Activated gamma-delta T cell treated with anti-CD3 and anti-CD28 coated beads, Interleukin-2, amount 50 U/mL, for 16 hours (primary cell): Measurements from ENCODE around the gene TENM4.

Experiments
- DNase-seq: peaks from one replicate; pipeline ENCODE4 v3.0.0-alpha.2; 2020; ENCODE audit warnings: low read depth

Gene TENM4

DNA sequence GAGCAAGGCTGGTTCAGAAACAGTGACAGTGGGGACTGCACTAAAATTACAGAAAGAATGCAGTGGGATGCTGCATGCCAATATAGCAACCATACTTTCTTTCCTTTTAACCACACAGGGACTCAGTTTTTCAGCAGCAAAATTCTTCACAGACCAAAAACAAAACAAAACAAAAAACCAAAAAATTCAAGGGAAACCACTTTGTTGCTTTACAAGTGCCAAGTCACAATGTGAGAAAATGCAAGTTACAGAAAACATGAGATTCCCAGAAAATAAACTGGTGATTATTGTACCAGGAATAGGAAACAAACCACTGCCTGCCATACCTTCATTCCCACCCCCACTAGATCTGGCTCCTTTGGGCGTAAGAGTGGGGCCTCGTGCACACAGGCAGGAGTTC, 52.6 kb downstream of the TENM4 start:
- DNase-seq = no peak

DNA sequence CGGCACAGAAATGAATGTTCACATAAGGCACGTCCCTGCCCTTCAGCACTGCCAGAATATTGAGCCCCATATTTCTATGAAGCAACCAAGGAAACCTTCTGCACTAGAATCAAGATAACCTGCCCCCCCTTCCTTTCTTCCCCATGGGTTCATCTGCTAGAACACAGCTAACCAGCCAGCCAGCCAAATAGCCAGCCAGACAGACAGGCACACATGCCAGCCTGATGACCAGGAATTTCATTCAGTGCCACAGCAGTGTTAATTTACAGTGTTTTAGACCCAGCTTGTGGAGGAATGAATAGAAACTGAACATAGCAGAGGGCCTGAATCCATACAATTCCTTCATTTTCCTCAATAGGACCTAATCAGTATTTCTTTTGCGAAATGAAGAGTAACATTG, 57.0 kb downstream of the TENM4 start:
- no peak for DNase-seq

DNA sequence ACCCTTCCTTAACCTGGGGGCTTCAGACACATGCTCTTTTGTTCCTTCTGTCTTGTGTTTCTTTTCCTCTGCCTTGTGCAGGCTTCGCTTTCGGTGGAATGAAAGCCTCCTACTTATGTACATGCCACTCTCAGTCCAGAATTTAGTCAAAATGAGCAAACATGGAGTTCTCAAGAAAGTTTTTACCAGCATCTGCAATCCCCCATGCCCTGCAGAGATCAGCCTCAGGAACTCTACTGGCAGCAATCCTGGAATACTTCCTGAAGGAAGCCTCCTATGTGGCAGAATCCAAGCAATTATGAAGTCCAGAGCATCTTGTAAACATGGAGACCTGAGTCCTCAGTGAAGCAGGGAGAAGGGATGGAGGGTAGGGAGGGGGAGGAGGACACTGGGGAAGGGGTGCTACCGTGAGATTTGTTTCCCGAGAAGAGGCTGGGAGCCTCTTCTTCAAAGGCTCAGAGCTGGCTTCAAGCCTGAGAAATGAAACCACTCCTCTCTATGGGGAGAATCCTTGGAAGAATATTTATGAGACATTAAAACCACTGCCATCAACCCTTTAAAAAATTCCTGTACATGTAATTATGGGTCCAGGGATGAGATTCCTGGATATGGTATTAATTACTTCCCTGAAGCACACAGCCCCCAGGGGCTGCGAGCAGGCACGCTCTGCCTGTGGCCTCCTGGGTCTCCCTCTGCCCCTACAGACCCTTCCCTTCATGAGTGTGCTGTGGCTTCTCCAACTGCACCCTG, 58.4 kb downstream of the TENM4 start:
- DNase-seq = no peak

DNA sequence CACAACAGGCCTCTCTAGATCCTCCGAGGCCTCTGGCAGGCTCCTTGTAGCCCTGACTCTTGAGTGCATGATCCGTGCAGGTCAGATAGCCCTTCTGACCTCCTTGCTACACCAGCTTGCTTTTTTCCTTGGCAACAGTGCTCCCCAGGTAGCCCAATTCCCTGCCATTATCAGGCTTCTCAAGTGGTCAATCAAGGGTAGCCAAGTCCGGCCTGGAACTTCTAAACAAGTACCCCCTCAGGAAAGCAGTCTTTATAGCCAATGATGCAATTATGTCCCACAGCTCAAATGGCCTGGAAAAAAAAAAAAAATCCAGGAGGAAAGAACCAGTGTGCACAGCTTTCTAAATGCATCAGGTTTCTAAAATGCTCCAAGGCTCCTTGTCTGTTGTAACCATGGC, 59.8 kb downstream of the TENM4 start:
- no peak for DNase-seq

DNA sequence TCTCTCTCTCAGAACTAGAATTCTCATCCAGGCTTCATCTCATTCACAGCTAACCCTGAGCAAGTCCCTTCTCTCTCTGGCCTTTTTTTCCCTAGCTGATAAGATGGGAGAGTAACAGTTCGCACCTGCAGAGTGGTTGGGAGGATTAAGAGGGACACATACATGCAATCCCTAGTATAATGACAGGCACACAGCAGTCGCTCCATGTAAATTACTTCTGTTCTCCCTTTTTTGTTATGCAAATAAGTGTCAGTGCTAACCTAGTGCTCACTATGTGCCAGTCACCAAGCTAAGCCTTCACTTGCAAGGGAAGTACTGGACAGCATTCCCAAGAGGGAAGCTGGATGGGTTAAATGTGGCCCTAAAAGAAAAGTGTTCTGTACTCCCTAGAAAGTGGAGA, 63.4 kb downstream of the TENM4 start:
- DNase-seq = no peak

GRCh38 chr11:79375818-79376550, 64.8 kb downstream of the TENM4 start:
- no peak for DNase-seq

- no peak for DNase-seq
Observed at GRCh38 chr11:79374727-79375126, 66.1 kb downstream of the TENM4 start.

- DNase-seq = no peak
Observed at GRCh38 chr11:79371724-79372123, 69.1 kb downstream of the TENM4 start.

- no peak for DNase-seq
Observed at GRCh38 chr11:79371152-79371551, 69.7 kb downstream of the TENM4 start.

DNA sequence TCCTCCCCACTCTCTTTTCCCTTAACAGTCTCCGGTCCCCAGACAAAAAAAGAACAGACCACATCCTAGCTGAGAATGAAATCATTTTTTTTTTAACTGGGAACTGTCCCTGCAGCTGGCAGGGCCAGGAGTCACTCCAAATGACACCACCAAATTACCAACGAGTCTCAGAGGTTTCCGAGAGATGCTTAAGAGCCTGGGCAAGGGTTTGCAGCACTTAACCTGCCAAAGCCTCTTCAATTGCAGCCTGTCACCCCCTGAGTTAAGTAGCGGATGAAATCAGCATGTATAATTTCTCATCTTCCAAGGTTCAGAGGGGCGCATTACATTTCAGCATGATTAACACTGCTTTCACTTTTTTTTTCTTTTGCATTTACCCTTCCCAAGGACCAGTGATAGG, 71.8 kb downstream of the TENM4 start:
- no peak for DNase-seq

DNA sequence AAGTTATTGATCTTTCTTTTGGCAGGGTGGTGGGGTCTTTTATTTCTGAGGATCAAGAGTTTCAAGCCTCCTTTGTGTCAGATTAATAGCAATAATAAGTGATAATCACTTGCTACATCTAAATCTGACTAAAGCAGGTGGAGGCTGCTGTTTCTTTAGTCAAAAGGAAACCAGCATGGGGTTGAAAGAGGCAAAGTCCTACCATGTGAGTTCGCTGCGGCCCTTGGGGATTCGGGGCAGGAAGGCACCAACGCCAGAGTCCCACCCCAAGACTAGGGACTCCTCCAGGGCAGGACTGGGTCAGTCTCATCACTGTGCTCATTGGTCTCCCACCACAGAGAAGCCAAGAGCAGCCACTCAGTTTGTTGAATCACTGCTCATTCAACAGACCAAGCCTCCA, 73.0 kb downstream of the TENM4 start:
- no peak for DNase-seq

DNA sequence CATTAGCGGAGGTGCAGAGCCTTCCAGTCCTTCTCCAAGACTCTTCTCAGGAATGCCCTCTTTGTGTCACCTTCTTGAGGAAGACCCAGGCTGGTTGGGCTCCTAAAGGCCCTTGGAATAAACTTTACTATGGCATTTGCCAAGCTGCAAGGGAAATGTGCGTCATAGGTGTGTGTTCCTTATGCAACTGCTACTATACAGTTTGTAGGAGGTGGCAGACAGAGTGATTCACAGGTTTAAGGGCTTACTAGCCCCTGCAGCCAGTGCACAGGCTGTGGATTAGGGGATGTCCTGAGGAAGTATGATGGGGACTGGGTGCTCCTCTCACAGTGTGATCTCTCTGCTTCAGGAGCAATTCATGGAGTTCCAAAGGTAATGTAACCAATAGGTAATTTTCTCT, 74.6 kb downstream of the TENM4 start:
- DNase-seq = no peak

- DNase-seq = no peak
Observed at GRCh38 chr11:79363861-79364378, 76.9 kb downstream of the TENM4 start.

DNA sequence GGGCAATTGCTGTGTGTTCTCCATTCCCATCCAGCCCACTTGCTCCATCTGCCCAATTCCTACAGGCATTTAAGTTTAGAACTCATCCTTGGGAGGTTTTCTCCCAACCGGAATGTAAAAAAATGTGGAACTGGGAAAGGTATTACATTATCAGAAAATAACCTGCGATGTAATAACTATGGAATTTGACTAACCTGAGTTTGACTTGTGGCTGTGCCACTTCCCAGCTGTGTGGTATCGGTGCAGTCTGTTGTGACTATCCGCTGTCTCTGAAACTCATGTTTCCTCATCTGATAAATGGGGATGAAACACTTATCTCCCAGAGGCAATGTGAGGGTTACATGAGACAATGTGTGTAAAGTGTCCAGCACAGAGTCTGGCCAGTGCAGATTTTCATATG, 77.6 kb downstream of the TENM4 start:
- no peak for DNase-seq

DNA sequence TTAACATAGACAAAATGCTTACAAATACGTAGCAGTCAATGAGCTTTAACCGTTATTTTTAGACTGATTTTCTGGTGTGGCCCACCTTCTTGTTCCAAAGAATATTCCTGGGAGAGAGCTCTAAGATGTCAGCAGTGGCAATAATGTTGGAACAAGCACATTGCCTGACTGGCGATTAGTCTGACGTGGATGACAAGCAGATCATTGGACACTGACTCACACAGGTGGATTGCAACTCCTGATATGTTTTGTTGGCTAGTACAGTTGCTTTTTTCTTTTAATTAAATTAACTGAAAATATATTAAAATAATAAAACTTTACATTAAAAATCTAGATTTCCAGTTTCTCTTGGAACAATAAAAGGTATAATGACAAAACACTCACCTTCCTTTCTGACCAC, 78.0 kb downstream of the TENM4 start:
- no peak for DNase-seq

DNA sequence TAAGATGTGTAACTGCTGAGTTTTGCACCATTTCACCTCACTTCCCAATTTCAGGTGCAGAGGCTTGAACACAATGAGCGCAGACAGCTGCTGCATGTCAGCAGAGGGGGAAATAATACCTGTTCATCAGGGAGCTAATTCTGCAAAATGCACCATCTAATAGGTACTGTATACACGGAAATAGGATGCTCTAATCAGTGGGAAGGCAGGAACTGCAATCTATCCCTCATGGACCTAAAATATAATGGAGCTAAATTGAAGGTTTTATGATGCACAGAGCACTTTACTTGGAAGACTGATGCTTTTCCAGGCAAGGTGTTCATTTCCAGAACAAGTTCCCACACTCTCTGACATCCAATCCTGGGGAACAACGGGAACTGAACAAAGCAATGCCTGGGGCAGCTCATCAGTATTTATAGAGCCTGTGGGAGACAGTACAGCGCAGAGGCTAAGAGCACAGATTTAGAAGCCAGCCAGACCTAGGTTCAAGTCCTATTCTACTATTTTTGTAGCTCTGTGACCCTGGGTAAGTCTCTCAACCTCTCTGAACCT, 78.5 kb downstream of the TENM4 start:
- DNase-seq = no peak

GRCh38 chr11:79358258-79358657, 82.6 kb downstream of the TENM4 start:
- DNase-seq = no peak

DNA sequence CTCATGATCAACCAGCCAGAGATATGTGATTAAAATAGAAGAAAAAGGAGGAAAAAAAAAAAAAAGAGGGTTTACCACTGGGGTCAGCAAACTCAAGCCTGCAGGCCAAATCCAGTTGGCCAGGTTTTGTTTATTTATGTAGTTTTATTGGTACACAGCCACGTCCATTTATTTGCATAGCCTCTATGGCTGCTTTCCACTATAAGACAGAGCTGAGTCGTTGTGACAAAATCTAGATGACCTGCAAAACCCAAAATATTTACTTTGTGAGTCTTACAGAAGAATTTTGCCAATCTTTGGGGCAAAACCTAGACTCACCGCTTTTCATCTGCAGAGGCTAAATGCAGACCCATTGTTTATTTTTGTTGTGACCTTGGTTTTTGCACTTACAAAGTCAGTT, 87.1 kb downstream of the TENM4 start:
- DNase-seq = no peak

DNA sequence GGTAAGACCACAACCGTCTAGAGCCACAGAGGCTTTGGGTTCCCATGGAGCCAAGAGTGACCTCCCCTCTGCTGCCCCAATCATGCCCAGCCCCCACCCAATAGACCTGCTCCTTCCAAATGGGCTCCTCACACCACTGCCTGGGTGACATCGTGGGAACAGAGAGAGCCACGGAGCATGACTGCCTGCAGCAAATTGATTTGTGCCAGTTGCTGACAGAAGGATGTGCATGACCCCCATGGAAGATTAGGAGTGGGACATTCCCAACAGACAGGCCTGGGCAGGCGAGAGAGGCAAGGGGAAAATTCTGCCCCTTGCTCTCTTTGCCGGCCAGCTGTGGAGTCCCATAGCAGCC, 88.5 kb downstream of the TENM4 start:
- no peak for DNase-seq

DNA sequence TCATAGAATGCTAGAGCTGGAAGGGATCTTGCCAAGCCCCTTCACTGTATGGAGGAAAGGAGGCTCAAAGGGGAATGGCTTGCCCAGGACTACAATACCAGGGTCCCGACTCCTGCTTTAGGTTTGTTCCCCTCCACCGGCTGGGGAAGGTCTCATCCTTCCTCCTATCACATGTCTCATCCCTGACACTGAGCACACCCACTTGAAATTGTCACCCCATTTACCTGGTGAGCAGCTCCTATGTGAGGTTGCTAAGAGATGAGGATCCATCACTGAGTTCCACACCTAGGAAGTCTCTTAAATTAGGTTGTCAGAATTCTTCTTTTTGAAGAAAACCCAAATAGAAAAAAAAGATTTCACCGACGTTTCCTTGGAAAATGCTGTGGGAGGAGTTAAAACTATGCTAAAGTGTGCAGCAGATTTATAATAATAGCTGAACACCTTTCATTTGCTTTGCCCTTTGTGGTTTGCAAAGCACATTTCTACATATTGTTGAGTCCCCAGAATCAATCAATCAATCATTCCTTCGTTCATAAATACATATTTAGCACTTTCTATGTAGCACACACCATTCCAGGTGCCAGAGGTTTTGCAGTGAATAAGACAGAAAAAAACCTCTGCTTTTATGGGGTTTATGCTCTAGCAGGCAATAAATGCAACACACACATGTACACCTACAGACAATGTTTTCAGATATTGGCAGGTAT, 91.7 kb downstream of the TENM4 start:
- DNase-seq = no peak

- DNase-seq = no peak
Observed at GRCh38 chr11:79346021-79346420, 94.8 kb downstream of the TENM4 start.

GRCh38 chr11:79344753-79345294, 96.0 kb downstream of the TENM4 start:
- no peak for DNase-seq
